ENCODE measurements around the gene DYSF. TPM values are rescaled to one million over a fixed set of nuclear protein-coding genes. Genes with fewer than 3 reads are reported as not detected.
A peak's percentile ranks its signal among the peaks of the same experiment; 100 is the strongest.

The DYSF gene
- total RNA-seq, 4 donors from 2014 or later = 4.2 to 12.0 (median 5.9) TPM

DNA sequence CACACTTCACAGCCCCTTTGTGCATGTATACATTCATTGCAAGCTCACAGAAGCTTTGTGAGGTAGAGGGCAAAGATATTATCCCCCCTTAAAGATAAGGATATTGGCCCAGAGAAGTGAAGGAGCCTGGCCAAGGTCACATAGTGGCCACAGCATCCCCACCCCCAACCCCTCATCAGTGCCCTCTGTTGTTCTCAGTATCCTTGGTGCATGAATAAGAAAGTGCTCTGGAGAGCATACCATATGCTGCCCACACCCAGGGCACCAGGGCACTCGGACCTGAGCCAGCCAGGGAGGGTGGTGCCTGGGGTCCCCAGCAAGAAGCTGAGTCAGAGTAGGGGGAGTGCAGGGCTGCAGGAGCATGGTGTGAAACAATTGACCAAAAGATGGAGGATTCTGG lies 3.3 kb downstream of the DYSF start:
- Histone ChIP-seq H3K27me3 (peaks cover 0 to 28% of the 10 kb centered on the region in 2 donors), H3K4me3 (no peak overlapping the region), H3K9me3 (no peaks in the 10 kb centered on the region), H3K4me1 (peaks cover 0 to 40% (median 17%) of the 10 kb centered on the region in 4 donors), H3K27ac (peak overlapping the region in 1 of 4 donors; percentile 34), H3K36me3 (no peaks in the 10 kb centered on the region)
- WGBS, 2 donors = 23 to 38% methylated on average over 1 of the region's 1 CpG
- no peak for DNase-seq (ENCODE audit: low spot score in 2 of 2)
- TF ChIP-seq POLR2A (IDR thresholded peaks at IDR 0.05) = no peak
- TF ChIP-seq EP300 (IDR thresholded peaks at IDR 0.05) = no peak
- TF ChIP-seq CTCF (IDR thresholded peaks at IDR 0.05) = no peak

DNA sequence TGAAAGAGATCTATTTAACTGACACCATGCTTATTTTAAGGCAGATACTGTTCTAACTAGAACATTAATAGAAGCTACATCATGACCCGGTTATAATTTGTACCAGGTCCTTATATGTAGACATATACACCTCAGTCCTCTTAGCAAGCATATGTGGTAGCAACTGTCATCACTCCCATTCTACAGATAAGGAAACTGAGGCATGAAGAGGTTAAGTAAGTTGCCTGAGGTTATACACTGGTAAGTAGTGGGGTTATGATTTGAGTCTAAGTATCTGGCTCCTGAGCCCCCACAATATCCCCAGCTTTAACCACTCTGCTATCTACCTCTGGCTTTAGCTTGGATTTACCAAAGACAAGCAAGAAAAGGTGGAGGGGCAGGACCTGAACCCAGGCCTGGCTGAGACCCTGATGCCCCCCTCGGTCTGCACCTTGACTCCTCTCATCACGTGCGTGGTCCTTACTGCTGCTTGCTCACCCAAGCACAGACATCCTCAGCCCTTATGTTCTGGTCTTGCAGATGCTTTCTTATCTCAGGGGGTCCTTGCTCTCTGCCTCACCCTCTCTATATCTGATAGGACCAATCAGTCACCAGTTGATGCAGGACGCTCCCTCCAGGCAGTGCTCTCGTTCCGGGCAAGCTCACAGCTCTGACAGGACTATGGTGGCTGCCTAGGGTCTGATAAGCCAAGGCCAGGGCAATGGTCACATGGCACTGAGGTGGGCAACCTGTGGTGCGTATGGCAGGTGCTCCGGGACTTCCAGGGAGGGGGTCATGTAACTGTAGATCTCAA lies 4.0 kb downstream of the DYSF start:
- Histone ChIP-seq H3K4me1 (peaks cover 0 to 40% (median 17%) of the 10 kb centered on the region in 4 donors), H3K27me3 (peaks cover 0 to 28% of the 10 kb centered on the region in 2 donors), H3K9me3 (peaks cover 0 to under 1% (median 0%) of the 10 kb centered on the region in 4 donors), H3K36me3 (no peaks in the 10 kb centered on the region), H3K27ac (no peak overlapping the region), H3K4me3 (no peak overlapping the region)
- WGBS, 2 donors = 90 to 92% methylated on average over 9 of the region's 9 CpGs
- TF ChIP-seq POLR2A (IDR thresholded peaks at IDR 0.05) = no peak
- DNase-seq (ENCODE audit: low spot score in 2 of 2) = no peak

DNA sequence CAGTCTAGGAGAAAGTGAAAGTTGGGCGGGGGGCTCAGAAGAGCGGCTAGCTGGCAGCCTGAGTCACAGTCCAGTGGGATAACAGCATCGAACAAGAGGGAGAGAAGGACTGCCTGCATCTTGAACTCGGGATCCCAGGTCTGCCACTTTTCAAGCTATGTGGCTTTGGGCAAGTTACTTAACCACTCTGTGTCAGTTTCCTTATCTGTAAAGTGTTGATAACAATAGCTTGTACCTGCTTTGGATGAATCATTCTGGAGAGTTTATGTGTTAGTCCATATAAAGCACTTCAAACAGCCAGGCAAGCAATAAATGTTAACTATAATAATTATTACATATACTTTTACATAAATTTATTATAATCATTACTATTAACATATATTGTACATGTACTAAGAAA lies 4.6 kb downstream of the DYSF start:
- Histone ChIP-seq H3K4me3 (no peak overlapping the region), H3K27me3 (peaks cover 0 to 28% of the 10 kb centered on the region in 2 donors), H3K36me3 (no peaks in the 10 kb centered on the region), H3K4me1 (peaks cover 0 to 35% (median 17%) of the 10 kb centered on the region in 4 donors), H3K27ac (peak overlapping the region in 1 of 4 donors; percentile 8), H3K9me3 (peaks cover 0 to 7% (median 0%) of the 10 kb centered on the region in 4 donors)
- no peak for DNase-seq (ENCODE audit: low spot score in 2 of 2)
- no peak for TF ChIP-seq POLR2A (IDR thresholded peaks at IDR 0.05)
- TF ChIP-seq CTCF (IDR thresholded peaks at IDR 0.05) = no peak
- TF ChIP-seq EP300 (IDR thresholded peaks at IDR 0.05) = no peak
- 84 to 98% methylated on average over 4 of the region's 4 CpGs for WGBS, 2 donors

DNA sequence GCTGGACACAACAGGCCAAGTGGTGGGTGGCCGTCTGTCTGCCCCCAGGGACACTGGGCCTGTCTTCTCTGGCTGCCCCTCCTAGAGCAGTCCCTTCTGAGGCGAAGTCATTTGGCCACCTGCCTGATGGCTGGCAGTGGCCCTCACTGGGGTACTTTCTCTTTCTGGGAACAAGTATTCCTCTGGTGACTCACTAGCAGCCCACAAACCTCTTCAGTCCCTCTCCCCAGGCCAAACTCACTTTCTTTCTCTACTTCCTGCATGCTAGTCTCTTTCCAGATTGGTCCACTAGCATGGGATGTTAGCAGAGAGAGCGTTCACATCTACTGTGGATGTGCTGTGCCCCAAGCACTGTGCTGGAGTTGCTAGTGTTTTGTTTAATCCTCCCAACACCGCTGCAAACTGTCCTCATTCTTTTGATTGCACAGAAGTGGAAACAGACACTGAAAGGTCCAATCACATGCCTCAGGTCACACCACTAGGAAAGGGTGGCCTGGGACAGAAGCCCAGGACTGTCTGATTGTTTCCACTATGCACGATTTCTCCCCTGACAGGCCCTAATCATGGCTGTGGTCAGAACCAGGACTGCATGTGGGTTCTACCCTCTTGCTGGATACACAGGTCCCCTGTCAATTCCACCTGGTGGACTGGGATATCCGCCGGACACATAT lies 5.2 kb downstream of the DYSF start:
- peaks cover 0 to 29% (median 12%) of the 10 kb centered on the region in 4 donors for H3K4me1 ChIP-seq
- H3K9me3 ChIP-seq = peaks cover 0 to 13% (median 0%) of the 10 kb centered on the region in 4 donors
- H3K4me3 ChIP-seq = no peak overlapping the region
- H3K27me3 ChIP-seq = peaks cover 0 to 25% of the 10 kb centered on the region in 2 donors
- TF ChIP-seq POLR2A (IDR thresholded peaks at IDR 0.05) (no peak), CTCF (IDR thresholded peaks at IDR 0.05) (no peak), EP300 (IDR thresholded peaks at IDR 0.05) (no peak)
- no peak for DNase-seq (ENCODE audit: low spot score in 2 of 2)
- H3K36me3 ChIP-seq = no peaks in the 10 kb centered on the region
- H3K27ac ChIP-seq = peak overlapping the region in 1 of 4 donors; percentile 8
- 55 to 60% methylated on average over 7 of the region's 7 CpGs for whole genome bisulfite sequencing, 2 donors

DNA sequence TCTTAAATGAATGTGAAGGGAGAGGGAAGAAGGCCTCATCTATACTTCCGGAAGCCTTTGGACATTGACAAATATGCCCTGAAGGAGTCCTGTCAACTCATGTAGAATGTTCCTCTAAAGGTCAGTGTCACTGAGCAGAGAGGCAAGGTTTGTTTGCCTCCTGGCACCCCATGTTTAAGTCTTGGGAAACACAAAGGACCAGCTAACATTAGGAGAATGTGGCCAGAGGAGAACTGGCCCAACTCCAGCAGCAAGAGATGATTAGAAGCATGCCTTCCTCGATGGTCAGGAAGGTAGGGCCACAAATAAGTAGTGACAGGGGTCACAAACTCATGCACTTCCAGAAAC lies 5.7 kb downstream of the DYSF start:
- Histone ChIP-seq H3K4me1 (peaks cover 0 to 24% (median 6%) of the 10 kb centered on the region in 4 donors), H3K27me3 (peaks cover 0 to 25% of the 10 kb centered on the region in 2 donors), H3K36me3 (no peaks in the 10 kb centered on the region), H3K9me3 (peaks cover 0 to 13% (median 0%) of the 10 kb centered on the region in 4 donors), H3K27ac (no peak overlapping the region), H3K4me3 (no peak overlapping the region)
- 63 to 69% methylated on average over 2 of the region's 2 CpGs for WGBS, 2 donors
- DNase-seq (ENCODE audit: low spot score in 2 of 2) = no peak
- no peak for TF ChIP-seq CTCF (IDR thresholded peaks at IDR 0.05)
- TF ChIP-seq EP300 (IDR thresholded peaks at IDR 0.05) = no peak
- TF ChIP-seq POLR2A (IDR thresholded peaks at IDR 0.05) = no peak
